Activated T-helper 1 cell treated with Interleukin-2 at 50 U/mL for 16 hours (primary cell): ENCODE data around the gene ZBTB20.

Experiments used
- DNase-seq: peaks from one replicate; pipeline ENCODE4 v3.0.0-alpha.2; 2020; ENCODE audit warnings: low read depth

Gene ZBTB20

DNA sequence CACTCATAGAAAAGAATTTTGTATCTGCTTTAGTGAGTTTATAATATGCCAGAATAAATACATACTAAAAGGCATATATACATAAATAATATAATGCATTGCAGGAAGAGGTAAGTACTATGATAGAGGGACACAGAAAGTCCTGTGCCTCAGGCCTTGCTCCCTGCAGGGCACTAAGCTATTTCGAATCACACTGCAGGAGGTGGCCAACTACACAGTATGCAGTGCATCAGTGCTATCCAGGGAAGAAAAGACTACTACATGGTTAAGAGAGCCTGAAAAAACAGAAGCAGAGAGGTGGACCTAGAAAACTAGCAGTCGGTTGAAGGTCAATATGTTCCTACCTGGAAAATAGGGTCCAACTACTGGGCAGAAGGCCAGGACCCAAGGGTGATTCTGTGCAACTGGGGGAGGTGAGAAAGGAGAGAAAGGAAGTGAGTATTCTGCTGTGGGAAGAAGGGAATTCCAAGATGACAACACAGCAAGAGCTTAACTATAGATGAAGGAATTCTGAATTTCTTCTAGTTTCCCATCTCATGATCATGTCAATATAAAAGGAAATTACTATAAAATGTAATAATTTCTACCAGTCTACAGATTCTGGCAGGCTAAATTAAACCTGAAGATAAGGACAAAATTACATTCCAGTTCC, 218.0 kb downstream of the ZBTB20 start:
- no peak for DNase-seq

DNA sequence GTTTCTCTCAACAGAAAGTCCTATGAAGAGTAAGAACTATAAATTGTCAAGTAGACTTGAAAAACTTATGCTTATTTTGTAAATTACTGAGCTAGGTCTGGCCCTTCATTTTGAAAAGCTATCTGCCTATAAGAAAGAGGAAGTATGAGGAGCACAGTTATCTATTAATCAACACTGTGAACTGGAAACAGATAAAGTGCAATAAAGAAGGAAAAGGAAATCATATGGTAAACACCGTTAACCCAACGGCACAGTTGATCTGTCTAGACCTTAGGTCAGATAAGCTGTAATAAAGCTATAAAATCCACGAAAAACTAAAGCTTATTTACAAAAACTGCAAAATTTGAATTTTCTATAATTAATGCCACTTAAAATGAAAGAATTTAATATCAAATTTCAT, 242.5 kb downstream of the ZBTB20 start:
- DNase-seq, result no peak

DNA sequence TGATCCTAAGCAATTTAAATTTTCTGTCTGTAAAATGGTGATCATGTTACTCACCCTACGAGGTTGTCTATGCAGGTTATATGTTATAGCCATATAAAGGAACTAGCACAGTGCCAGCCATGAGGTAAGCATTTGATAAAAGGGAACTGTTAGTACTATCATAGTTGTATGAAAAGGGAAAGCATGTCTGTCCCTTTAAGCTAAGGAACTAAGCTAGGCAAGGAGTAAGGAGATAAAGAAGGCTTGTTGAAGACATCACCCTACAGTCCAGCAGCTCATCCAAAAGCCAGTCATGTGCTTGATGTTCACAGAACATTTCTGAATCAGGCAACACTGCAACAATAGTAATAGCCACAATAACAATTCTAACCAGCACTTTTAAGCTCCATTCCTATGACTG, 243.9 kb downstream of the ZBTB20 start:
- DNase-seq, result no peak

DNA sequence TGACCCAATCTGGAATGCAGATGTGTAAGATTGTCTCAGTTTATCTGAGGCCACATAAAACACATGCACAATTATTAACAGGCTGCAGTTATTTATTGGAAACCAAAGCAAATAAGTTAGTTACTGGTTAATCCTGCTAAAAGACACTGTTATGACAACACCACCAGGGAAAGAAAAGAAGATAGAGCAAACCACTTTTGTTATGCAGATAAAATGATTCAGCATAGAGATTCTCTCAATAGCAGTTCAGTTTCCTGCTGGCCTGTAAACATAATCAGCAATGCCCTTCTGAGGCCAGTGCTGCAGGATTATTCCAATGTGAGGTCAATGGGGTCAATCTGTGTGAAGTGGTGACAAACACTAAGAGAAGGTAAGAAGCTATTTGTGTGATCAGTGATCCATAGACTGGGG, 244.4 kb downstream of the ZBTB20 start:
- DNase-seq, result no peak

DNA sequence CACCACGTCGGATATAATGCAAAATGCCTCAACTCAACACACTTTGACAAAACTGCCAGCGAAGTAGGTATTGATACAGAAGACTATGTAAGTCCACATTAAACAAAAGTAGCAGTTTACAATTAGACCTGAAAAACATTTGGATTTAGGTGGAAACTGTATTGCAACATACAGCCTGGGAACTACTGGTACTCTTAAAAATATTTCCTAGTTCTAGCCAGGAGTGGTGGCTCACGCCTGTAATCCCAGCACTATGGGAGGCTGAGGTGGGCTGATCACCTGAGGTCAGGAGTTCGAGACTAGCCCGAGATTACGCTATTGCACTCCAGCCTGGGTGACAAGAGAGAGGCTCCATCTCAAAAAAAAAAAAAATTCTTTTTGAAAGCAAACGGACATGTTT, 246.2 kb downstream of the ZBTB20 start:
- DNase-seq, result no peak

DNA sequence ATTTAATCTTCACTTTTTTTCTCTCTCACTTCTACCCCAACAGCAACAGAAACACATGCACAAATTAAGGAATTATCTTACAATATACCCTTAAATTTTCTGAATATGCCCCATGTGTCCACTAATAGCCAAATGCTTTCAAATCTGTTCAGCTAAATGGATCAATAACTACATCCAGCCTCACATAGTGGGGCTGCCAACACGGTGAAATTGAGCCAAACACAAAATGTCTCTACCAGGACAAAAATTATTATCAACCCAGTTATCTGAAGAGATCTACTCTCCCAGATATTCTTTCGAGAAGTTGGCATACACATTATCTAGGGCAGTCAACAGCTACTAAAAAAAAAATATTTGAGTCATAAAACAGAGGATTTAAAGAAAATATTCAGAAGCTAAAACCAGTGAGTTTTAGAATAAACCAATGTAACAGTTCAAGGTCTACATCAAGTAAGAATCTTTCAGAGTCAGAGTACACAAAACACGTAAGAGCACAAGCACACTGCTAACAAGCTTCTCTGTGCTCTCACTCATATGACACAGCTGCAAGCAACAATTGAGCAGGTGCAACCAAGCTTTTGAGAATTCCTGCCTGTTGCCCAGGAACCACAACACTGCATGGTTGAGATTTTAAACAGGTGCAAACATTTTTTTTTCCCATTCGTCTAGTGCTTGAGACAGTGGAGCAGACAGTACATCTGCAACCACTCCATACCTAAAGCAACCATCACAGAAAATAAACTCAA, 247.7 kb downstream of the ZBTB20 start:
- no peak for DNase-seq

DNA sequence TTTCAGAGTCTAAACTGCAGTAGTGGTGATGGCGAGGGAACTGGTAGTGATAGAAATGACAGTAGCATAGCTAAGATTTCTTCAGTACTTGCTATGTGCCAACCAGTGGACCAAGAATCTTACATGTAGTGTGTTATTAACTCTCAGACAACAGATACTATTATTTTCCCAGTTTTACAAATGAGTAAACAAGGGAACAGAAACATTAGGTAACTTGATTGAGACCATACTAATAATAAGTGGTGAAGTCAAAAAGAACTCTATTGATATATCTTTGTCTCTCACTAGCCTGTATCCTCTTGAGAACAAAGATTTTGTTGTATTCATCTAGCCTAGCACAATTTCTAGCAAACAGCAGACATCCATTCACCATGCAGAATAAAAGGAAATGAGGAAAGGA, 250.1 kb downstream of the ZBTB20 start:
- no peak for DNase-seq

DNA sequence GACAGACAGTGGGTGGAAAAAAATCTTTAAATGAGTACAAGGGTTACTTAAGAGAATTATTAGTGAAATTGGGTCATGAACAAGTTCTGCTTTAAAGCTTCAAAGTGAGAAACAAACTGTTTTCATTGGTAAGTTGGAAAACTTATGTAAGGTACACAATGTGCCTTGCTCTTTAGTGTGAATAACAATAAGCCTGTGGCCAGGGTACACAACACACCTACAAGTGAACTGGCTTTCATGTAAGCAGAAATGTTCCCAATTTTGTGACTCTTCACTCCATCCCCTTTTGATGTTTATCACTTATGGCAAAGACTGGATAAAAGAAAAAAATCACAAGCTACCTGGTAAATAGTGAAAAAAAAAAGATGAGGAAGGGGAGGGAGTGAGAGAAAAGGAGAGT, 253.7 kb downstream of the ZBTB20 start:
- no peak for DNase-seq

DNA sequence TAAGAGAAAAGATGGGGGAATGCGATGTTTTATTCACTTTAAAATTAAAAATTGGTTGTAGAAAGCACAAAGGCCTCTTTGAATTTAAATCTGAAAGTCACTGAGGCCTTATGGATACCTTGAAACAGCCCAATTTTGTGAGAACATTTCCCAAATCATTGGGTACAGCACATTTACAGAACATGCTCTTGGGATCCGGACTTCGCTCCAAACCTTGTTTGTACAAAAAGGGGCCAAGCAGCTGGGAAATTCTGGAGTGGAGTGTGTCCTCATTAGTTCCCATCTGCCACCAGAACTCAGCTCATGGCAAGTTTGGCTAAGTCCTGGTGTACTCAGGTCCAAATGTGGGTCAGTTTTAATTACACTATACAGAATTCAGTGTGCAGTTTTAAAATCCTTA, 254.2 kb downstream of the ZBTB20 start:
- DNase-seq, result no peak

DNA sequence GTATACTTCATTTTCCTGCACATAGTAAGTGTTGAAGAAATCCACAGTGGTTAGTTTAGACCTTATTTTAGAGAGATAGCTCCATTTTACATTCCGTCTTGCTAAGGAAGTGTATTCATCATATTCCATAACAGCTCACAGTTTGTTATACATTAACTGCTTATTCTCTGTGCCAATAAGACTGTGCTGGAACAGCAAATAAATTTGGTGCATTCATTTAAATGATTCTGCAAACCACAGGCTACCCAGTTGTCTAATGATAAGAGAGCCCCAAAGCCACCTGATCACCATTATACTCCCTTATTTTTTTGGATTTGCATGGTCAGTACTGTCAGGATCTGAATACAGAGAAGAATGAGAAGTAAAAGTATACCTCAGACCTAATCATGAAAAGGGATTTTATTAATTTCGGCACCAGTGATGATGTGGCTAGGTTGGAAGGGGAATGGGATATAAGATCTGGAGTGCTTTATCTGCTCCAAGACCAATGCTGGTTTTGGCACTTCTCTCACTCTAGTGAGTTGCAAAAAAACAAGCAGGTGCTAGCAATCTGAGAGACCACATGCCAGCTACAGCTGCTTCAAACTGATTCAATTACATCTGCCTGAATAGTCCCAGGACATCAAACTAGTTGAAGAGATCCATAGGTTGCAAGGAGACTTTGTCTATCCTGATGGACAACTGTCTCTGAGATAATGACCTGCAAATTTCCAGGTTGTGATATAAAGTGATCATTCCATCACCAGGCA, 254.8 kb downstream of the ZBTB20 start:
- DNase-seq, result no peak

DNA sequence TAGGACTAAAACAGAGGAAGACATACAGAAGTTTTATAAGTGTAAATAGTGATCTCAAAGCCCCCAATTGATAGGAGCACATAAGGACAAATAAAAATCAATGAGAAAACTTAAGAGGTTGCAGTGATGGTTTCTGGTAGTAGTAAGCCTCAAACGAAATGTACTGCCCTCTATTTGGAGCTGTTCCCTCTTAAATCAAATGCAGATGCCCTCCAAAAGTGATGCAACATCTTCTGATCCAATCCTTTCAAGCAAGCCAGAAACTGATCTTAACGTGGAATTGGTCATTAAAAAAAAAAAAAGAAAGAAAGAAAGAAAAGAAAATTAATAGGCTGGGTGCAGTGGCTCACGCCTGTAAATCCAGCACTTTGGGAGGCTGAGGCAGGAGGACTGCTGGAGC, 259.3 kb downstream of the ZBTB20 start:
- DNase-seq, result no peak

DNA sequence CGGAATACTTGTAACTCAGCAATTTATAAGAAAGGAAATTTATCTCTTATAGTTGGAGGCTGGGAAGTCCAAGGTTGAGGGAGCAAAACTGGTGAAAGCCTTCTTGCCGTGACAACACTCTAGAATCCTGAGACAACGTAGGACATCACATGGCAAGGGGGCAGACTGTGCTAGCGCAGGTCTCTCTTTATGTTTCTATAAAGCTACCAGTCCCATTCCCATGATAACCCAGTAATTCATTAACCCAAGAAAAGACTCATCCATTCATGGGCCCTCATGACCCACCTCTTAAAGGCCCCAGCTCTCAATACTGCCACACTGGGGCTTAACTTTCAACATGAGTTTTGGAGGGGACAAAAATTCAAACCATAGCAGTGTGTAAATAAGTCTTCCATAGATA, 260.2 kb downstream of the ZBTB20 start:
- no peak for DNase-seq

DNA sequence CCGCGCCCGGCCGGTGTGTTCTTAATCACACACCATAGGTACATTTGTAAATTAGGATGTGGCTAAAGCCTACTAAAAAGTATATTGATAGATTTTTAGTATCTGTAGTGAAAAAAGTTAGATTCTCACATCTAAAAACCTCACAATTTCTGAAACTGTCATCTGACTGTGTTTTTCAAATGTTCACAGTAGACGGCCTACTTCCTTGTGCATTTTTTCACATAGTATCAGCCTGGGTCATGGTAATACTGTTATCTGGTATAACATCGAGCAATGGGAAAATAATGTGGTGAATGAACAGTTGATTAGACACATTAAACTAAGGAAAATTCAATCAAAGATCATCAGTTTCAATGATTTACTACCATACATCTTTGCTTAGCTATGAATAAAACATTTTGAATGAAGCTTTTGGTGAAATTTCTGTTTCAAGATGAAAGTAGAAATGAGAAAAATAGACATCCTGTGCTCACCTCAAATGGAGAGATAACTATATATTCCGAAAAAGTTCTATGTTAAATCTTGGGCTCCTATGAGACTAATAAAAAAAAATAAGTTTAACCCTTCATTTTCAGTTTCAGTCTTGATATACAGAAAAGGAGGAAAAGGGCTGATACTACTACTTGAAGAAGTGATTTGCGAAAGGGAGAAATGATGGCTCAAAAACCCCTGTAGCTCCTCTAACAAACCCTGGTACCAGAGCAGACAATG, 262.7 kb downstream of the ZBTB20 start:
- DNase-seq, result no peak

DNA sequence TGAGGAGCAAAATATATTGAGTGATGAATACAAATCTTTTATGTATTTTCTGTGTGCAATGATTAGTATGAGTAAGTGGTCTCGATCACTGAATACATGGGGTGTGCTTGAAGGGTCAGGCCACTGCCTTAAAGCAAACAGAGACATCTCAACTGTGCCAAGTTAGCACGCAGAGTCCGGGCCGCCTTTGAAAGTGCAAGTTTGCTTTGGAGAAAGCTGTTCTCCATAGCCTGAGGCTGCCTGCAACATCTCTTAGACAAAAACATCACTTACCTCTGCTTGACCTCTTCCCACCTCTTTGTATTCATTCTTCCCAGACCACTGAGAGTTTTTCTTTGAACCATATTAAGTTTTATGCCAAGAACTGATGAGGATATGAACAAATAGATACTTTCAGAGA, 267.0 kb downstream of the ZBTB20 start:
- no peak for DNase-seq

DNA sequence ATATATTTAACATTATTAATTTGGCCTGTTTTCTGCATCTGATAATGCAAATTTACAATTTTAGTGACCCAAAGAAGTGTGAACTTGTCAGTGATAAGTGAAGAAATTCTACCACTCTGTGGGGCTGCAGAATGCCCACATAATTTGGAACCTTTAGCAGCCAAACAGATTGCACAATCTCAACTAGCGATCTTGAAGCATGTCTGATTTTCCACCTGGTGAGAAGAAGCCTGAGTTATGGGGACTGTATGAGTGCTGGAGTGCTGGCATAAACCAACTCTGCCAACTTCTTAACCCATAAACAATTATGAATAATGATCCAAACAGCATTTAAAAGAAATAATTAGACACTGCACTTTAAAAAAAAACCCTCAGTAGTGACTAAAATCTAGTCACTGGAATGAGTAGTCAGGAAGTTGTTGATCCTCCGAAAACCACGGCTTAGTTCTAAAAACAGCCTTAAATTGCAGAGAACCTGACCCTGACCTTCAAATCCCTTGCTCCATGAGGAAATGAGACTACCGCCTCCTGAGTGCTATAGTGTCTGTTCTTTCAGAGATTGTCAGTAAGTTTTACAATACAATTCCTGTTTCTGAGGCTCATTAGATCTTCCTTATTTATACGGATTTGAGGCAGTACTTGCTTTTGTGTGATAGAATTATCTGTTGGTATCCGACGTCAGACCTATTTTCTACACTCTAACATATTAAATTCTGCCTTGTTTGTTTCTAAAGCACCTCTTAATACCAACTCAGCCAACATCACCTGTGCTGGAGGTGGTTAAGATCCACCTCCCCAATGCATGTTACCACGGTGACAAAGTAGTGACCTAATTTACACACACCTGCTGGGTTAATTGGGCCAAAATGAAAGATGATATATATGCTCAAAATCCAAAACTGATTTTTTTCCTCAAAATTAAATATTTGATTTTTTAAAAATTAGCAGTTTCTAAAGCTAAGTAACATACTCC, 267.7 kb downstream of the ZBTB20 start:
- DNase-seq, result no peak

DNA sequence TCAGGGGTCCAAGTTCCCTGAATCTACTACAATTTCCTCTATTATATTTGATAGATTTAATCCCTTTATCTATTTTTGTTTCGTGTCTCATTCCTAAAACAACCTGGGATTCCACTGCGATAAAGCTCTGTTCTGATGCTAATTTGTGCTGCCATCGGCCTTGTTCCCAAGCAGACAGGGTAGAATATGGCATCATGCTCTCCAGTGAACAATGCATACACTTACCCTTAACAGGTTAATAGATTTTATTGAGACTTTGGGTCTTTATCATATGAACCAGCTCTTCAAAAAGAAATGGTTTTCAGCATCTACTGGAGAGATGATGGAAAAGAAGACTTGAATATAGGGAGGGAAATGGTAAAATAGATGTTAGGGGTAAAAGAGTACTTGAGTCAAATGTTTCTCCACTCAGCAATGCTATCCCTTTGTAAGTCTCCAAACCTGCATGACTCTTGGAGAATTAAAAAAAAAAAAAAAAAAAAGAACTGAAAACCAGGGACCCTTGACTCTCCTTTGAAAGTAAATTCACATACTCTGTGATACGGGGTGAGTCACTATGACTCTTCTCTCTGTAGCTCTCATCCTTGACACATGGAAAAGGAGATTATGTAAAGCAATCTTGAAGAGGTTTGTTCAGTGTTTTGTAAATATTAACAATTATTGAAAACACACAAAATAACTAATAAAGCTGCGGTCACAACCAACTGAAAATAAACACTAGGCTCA, 268.8 kb downstream of the ZBTB20 start:
- DNase-seq, result no peak

DNA sequence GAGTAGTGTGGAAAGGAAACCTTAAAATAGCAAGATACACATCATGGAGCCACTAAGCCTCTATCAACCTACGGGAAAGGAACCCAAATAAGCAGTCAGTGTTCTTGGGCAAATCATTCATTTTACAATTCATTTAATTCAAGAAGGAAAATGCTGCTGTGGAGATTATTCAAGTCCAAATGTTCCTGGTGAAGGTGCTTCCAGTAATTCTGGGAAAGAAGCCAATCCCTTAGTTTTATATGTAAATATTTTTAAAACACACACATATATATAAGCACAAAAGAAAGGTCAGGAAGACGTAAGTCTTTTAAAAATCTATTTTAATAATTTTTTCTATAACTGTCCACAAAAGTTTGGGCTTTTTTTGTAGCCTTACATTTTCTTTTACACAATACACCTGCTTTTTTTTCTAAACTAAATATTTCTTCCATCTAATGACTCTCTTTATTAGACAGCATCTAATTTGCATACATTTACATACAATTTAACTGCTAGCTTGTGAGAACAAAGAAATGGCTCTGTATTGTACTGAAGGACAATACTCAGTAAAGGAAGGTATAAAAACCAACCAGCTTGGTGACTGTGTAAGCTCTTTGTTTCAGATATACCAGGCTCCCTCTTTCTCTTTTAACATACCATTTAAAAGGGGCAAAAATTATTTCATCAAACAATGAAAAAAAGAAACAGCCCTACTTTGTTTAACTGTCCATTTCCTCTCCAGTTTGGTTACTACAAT, 269.5 kb downstream of the ZBTB20 start:
- DNase-seq, result no peak

DNA sequence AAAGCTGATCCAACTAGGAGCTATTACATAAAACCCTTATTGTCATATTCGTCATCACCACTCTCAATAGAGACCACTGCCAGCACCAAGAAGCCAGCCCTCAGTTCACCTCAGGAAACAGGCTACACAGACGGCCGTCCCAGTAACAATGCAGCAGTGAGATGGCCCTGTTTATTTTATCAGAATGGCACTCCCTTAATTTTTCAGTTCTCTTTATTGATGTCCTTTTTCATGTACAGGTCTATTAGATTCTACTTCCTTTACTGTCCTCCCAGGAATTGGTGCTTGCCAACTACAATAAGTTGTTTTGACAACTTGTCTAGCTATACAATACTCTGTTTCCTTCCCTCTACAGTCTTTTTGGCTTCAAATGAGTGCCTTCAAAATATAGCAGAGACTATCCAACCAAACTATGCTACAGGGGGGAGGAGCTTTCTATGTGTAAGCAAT, 272.5 kb downstream of the ZBTB20 start:
- no peak for DNase-seq

DNA sequence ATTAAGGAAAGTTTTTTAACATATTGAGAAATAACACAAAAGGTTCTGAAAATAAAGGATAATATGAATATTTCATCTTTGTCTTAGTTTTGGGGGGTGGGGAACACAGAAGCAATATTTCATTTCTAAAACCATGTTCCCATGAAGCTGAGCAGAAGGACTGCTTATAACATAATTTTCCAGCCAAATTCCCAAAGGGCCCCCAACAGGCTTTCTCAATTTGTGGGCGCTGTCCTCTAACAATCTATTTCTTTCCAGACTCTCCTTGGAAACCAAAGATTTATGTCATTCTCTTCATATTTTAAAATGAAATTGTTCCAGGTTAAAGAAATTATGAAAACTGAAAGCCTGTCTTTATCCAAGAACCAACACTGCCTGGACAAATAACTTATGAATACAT, 273.5 kb downstream of the ZBTB20 start:
- no peak for DNase-seq

DNA sequence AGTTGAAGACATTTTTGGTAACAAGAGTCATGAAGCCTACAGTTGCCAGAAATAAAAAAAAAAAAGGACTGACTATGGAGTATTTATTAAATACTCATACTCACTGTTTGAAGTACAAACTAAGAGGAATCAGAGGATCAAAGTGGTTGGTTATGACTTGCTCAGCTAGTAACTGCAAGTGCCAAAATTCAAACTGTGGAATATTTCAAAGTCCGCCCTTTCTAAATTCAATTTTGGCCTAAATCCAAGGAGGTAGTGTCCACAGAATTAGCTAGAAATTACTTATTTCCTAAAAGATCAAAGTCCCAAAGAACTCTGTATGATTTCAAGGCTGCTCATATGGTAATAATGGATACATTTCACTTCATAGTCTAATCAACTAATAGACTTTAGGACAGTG, 274.5 kb downstream of the ZBTB20 start:
- DNase-seq, result no peak
